HL-60/S4 (cell line): Measurements from ENCODE around the gene TSC22D2.

Source experiments
- in situ Hi-C: fragments of 300-500 bp; cut with MboI; formaldehyde crosslinking; loops from 2 replicates; pipeline ENCODE4 v1.14.3; 2022; ENCODE audit warnings: low sequenced_read_pairs

TSC22D2 gene

DNA sequence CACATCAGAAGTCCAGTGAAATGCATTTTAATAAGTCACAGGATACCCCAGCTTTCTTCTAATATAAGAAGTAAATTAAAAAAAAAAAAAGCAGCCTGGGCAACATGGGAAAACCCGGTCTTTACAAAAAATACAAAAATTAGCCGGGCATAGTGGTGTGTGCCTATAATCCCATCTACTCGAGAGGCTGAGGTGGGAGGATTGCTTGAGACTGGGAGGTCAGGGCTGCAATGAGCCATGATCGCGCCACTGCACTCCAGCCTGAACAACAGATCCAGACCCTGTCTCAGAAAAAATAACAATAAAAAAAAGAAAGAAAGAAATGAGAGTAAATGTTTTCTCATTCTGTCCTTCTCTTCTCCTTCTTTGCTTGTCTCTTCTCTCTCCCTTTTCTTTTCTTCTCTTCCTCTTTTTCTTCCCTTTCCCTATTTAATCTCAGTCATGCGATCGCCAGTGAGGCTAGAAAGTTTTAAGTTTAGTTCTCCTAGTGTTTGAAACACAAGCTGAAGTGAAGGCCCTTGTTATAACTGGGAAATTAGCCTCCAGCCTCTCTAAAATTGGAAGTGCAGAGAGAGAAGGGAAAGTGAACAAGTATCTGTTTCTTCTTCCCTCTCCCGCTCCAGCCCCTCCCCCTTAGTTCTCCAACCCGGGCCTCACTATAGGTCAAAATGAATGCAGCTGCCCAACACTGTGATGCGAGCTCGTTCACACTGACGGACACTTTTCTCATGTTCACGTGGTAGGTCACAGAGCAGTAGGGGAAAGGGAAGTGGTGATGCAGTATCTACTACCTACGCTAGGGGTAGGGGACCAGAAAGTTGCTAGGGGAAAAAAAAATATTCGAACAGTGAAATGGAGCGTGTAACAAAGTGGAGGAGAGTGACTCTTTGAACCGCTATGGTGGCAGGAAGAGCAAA, 23.5 kb upstream of the TSC22D2 start:
- in situ Hi-C loops = no loop called here

DNA sequence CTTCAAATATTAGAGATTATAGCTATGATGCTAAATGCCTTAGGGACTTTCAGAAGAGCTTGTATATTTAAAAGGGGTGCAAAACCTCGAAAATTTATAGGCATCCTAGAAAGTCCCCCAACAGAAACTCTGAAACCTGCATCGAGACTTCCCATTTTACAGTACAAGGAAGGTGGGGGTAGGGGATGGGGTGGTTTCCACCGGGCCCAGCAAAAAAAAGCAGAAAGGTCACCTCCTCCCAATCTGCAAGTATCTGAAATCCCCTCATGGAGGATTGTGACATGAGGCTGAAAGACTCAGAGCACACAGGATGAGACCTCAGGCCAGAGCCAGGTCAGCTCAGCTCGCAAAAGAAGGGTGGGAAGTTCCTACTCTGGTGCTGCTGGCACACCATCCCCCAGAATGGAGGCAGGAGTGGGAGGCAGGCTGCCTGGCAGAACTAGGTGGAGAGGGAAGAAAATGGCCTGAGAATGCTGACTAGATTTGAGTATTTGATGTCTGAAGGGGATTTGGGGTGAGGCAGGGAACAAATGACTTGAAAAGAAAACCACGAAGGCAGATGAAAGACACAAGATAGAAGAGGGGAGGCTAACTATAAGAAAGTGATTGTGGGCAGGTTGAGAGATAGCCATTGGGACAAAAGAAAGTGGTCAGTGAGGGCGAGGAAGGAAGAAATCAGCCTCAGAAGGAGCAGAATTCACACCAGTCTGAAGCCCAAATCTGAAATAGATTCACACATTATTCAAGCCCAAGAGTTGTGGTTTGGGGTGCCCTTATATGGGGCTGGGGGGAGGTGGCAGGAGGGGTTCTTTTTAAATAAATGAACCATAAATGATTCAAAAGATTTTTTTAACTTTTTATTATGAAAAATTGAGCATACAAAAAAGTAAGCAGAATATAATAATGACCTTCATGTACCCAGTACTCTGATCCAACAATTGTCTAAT, 22.5 kb upstream of the TSC22D2 start:
- in situ Hi-C loops = no loop called here

DNA sequence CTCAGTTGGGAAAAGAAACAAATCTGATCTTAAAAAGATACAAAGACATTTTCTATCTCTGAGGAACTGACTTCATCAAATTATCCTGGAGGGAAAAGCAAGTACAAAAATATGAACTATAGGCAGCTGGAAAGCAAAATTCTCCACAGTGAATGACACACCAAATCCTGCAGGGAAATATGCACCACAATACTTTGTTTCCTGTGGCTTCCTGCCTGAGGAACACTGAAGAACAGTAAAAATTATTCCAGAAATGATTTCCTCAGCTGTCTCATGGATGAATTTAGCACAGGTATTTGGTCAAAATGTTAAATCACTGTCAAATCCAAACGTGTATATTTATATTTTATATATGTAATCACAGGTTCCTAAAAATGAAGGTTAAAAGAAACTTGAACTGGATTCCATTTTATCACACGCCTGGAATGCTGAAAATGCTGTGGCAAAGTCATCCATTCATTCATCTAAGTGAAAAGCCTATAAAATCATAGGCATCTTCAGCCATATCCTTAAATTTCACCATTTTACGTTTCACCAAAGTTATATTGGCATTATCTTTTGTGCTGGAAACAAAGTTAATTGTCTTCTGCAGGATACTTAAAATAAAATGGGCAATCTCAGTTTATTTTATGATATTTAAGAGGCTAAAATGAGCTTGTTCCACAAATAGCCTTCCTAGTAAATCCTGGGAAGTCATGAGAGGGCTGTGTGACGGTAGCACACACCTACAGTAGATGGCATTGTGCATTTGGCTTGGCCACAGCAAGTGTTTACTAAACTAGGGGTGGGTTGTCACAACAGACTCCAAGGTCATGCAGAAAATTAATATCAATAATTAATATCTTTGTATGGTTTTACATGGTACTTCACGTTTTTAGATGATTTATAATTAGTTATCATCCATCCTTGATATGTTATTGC, 19.3 kb upstream of the TSC22D2 start:
- in situ Hi-C loops = no loop called here

DNA sequence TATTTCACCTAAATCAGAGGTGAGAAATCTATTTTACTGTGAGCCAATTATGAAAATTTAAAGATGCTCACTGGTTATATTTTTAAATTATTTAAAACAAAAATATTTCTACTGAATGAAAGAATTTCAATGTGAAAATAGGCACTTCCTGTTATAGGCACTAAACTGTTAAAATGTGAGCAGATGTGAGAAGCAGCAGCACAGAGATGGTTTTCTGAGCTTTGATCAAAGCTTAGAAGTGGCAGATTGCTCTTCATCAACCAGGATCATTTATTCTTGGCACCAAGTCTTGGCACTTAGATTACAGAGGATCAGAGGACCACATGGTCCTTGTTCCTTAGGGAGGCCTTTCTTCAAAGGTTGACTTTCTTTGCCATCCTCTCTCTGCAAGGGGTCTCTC, 18.0 kb upstream of the TSC22D2 start:
- in situ Hi-C loops = no loop called here

DNA sequence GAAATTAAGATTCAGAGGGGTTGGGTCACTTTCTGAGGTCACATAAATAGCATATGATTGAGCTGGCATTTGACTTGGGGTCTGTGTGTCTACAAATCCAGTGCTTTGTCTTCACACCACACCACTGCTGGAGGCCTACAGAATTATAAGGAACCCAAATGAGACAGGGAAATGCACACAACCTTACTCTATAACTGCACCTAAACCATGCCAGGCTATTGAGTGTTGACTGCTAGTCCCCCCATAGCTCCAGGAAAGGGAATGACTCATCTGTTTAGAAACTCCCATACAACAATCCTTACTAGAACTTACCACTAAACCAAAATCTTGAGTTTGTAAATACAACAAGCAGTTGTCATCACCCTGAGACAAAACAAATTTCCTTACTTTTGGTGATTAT, 16.9 kb upstream of the TSC22D2 start:
- in situ Hi-C loops = no loop called here

DNA sequence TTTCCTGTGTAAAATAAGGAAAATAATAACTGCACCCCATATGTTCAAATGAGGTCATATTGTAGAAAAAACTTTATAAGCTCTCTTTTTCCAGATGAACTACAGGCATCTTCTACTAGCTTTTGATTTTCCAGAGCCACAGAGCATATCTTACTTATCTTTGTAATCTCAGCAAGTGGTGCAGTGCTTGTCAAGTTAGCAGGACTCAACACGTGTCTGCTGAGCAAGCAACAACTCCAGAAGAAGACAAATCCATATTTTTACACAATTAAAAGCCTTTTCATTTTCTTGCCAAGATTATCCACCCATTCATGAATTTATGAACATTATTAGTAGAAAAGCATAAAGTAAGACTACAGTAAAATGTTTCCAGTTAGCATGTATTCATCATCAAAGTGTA, 14.4 kb upstream of the TSC22D2 start:
- in situ Hi-C loops = no loop called here

DNA sequence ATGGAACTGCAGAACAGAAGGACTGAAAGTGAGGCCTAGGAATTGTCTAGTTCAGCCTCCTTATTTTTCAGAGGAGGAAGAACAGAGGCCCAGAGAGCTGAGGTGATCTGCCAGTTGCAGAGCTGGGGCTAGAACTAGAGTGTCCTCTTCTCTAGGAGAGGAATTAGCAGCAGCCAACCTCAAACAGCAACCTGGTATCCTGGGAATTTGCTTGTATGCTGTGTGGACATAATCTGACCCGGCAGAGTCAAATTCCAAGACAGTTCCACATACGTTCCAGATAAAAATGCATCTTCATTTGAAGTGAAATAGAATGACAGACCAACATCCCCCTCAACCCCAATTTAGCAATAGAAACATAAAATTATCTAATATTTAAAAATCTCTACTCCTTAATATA, 13.5 kb upstream of the TSC22D2 start:
- in situ Hi-C loops = no loop called here

DNA sequence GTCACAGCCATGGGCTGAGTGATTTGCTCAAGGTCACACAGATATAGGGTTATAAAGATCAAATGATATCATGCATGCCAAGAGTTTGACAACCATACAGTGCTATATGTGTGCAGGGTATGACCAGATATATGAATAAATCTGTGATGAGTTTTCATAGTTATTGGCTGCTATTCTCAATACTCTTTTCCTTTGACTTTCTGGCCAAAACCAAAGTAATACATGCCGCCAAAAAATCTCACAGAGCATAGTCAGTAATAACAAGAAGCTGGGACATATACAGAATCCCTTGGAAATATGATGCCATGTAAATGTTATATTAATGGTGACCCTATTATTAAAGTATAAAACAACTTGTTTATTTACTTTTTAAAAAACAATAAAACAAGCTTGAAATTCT, 11.6 kb upstream of the TSC22D2 start:
- in situ Hi-C loops = no loop called here

DNA sequence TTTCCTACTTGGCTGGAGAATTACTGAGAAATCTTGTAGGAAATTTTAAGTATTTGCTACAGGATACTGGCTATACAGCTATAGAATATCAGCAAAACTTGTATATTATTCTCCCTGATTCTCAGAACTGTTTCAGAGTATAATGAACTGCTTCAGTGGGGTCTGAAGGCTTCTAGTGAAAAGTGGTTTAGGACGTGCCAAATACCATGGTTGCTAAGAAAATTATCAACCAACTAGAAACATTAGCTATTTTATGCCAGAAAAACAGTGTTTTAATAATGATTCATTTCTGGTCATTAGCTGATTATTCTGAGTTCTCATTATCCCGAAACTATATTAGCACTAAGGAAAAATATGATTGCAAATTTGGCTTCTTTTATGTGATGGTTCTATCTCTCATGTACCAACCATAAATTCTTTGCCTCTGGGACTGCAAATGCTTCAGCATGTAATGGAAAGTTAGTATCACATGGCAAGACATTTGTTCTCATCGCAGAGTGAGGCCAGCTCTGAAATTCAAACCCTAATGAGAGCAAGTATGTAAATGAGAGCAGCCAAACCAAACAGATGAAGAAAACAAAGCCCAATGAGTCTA, 11.0 kb upstream of the TSC22D2 start:
- in situ Hi-C loops = no loop called here

DNA sequence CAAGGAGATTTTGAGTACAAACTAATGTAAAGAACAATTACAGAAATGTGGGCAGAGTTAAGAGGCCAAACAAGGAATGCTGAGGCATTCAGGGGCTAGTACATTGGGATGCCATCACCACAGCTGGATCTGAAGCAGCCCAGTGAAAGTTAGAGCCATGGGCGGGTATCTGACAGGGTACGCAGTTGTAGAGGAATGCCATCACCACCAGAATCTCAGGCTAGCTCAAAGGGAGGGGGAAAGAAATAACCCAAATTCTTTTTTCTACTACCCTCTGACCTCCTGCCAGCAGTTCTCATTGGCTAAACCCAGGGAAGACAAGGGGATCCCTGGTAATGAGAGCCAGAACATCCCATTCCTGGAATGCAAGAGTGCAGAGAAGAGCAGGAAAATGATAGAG, 9.0 kb upstream of the TSC22D2 start:
- in situ Hi-C loops = no loop called here

DNA sequence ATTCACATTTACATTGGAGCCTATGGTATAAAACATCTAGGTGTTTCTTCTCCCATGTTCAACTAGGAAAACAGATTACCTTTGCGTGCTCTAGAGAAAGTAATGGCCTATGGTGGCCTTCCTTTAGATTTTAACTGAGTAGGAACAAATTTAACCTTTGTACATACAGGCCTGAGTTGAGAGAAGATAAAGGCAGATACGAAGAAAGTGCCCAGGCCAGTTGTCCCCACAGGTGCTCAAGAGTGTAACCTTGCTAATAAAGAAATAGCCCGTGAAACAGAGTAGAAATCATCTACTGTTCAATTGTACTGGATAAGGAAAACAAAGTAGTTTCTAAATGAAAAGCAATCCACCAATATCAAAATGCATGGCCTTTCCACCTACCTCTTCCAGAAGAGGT, 6.8 kb upstream of the TSC22D2 start:
- in situ Hi-C loops = no loop called here

DNA sequence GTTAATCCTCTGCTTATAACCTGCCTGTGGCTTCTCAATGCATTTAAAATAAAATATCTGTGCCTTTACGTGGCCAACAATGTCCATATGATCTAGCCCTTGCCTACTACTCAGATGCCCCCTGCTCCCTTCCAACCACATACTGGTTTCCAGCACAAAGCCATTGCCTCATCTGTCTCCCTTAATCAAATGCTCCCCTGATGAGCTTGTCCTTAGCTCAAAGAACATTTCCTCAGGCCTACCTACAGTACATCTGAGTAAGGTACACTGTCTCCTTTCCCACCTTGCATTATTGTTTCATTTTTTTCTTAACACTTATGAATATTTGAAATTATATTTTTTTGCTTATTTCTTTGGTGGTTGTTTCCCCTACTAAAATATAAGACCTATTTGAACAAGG, 5.9 kb upstream of the TSC22D2 start:
- in situ Hi-C loops = no loop called here

DNA sequence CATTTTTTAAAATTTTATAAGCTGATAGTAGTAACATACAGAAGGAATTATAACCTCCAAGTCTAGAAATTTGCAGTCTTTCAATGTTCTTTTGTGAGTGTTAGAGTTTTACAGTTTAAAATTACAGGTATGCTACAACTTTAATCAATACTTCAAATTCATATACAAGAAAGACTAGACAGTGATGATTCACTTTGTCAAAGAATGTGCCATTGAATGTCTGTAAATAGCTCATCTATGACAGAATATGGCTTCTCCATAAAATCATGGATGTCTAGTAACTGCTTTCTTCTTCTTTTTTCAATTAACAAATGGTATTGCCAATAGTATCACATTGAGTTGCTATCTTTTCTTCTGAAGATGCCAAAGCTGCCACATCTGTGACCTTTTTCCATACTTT, 4.1 kb upstream of the TSC22D2 start:
- in situ Hi-C loops = no loop called here

DNA sequence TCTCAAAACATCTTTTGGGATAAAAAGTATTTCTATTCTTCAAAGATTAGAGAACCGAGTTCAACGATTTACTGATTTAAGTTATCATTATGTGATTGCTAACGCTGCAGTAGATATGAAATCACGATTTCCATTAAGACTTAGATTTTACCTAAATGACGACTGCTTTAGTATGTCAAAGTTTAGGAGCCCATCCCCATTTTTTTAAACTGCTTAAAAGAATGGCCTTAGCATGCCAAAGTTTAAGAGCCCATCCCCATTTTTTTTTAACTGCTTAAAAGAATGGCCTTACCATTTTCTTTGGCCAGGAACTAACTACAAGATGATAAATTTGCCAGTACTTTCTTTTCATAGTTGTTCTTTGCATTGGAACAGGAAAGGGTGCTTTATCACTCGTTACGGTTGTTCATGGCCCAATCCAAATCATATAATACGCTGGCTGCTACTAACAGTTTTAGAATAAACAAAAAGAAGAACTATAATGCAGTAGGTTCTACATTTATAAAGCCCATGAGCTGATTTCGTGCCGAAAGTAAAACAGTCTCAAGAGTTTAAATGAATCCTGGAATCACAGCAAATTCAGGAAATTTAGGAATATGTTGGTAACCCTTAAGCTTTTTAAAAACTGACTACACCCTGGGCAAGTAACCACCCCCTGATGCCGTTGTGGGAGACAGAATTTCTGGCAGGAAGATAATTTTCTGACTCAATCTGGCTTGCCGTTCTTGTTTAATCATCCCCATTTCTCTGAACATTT, 869 bp upstream of the TSC22D2 start:
- in situ Hi-C loops = no loop called here

DNA sequence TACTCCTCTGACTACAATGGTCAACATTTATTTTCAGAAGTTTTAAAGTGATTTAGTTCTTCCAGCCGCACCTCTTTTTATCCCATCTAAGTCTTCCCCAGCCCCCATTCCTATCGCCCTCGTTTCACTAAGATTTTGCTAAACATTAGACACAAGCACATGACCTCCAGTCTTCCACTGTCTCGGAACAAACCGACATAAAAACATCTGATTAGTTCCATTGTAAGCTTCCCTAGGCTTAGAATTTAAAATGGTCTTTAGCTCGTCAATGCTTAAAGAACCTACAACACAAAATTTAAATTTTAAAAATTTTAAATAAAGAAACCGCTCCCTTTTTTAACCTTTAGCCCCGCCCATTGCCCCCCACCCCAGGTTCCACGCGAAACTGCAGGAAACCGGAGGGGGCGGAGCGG, 284 bp upstream of the TSC22D2 start:
- in situ Hi-C loops = no loop called here

DNA sequence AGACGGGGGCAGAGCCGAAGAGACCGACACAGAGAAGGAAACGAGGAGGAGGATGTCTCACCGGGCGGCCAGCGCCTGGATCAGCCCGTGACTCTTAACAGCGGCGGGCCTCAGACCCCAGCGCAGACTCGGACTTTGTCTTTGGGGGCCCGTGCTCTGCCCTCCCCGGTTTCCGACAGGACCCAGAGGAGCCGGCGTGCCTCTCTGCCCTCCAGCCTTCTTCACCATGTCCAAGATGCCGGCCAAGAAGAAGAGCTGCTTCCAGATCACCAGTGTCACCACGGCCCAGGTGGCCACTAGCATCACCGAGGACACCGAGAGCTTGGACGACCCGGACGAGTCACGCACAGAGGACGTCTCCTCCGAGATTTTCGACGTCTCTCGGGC, 1.0 kb downstream of the TSC22D2 start:
- in situ Hi-C loops = no loop called here

DNA sequence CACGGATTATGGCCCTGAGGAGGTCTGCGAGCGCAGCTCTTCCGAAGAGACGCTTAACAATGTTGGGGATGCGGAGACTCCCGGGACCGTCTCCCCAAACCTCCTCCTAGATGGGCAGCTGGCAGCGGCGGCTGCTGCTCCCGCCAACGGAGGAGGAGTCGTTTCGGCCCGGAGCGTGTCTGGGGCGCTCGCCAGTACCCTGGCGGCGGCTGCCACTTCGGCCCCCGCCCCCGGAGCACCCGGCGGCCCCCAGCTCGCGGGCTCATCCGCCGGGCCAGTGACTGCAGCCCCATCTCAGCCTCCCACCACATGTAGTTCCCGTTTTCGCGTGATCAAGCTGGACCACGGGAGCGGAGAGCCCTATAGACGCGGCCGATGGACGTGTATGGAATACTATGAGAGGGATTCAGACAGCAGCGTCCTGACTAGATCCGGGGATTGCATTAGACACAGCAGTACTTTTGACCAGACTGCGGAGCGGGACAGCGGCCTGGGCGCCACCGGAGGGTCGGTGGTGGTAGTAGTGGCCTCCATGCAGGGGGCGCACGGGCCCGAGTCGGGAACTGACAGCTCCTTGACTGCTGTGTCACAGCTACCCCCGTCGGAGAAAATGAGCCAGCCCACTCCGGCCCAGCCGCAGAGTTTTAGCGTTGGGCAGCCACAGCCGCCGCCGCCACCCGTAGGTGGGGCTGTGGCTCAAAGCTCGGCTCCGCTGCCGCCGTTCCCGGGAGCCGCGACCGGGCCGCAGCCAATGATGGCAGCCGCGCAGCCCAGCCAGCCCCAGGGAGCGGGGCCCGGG, 1.6 kb downstream of the TSC22D2 start:
- in situ Hi-C loops = no loop called here

DNA sequence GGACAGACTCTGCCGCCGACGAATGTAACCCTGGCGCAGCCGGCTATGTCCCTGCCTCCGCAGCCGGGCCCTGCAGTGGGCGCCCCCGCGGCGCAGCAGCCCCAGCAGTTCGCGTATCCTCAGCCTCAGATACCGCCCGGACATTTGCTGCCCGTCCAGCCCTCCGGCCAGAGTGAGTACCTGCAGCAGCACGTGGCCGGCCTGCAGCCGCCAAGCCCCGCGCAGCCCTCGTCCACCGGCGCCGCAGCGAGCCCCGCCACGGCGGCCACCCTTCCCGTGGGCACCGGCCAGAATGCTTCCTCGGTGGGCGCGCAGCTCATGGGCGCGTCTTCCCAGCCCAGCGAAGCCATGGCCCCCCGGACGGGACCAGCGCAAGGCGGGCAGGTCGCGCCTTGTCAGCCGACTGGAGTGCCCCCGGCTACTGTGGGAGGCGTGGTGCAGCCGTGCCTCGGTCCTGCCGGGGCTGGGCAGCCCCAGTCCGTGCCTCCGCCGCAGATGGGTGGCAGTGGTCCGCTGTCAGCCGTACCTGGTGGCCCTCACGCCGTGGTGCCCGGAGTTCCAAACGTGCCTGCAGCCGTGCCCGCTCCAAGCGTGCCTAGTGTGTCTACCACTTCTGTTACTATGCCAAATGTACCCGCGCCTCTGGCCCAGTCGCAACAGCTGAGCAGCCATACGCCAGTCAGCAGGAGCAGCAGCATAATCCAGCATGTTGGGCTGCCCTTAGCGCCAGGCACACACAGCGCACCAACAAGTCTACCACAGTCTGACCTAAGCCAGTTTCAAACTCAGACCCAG, 2.4 kb downstream of the TSC22D2 start:
- in situ Hi-C loops = no loop called here
